ENCODE data around the gene HLA-DQA1. TPM values are rescaled to one million over a fixed set of nuclear protein-coding genes. Genes with fewer than 3 reads are reported as not detected.

The HLA-DQA1 gene
- not detected in 2 replicates for total RNA-seq (2014; rRNA removed; shearing (Covaris generic))
- 0.42 and 0.49 TPM in 2 replicates for polyA plus RNA-seq (2016; fragmentation: Nextera tagmentation; extraction: Ambion mirVana)
- long read RNA-seq = 0 reads

DNA sequence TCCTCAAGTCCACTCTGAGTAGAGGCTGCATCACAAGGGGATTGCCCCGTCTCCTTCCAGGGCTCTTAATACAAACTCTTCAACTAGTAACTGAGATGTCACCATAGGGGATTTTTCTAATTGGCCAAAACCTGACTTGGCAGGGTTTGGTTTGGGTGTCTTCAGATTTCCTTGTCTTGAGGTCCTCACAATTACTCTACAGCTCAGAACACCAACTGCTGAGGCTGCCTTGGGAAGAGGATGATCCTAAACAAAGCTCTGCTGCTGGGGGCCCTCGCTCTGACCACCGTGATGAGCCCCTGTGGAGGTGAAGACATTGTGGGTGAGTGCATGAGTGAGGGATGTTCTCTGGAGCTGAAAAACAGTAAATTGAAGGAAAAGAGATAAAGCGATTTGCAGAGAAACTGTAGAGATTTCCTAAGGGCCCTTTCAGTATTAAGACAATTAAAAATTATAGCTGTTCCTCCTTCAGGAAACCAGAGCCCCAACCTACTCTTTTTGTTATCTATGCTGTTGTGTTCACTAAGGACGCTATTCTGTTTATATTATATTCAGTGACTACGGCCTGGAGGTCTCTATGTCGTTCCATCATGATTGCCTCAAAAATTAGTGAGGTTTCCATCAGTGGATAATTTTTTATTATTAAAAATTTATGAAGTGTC, at the start of gene HLA-DQA1:
HLA-DQA1 (plus strand) TSS at position 188 of the 662 bp plus-strand sequence; CDS start at position 241, 53 bp downstream.
- no peaks in the 10 kb centered on the region for H3K79me2 ChIP-seq (replicated peaks; ENCODE audit: insufficient read depth)
- TF ChIP-seq NANOG (IDR thresholded peaks at IDR 0.05; ENCODE audit: borderline replicate concordance) = no peak
- TF ChIP-seq, protein P1, sequence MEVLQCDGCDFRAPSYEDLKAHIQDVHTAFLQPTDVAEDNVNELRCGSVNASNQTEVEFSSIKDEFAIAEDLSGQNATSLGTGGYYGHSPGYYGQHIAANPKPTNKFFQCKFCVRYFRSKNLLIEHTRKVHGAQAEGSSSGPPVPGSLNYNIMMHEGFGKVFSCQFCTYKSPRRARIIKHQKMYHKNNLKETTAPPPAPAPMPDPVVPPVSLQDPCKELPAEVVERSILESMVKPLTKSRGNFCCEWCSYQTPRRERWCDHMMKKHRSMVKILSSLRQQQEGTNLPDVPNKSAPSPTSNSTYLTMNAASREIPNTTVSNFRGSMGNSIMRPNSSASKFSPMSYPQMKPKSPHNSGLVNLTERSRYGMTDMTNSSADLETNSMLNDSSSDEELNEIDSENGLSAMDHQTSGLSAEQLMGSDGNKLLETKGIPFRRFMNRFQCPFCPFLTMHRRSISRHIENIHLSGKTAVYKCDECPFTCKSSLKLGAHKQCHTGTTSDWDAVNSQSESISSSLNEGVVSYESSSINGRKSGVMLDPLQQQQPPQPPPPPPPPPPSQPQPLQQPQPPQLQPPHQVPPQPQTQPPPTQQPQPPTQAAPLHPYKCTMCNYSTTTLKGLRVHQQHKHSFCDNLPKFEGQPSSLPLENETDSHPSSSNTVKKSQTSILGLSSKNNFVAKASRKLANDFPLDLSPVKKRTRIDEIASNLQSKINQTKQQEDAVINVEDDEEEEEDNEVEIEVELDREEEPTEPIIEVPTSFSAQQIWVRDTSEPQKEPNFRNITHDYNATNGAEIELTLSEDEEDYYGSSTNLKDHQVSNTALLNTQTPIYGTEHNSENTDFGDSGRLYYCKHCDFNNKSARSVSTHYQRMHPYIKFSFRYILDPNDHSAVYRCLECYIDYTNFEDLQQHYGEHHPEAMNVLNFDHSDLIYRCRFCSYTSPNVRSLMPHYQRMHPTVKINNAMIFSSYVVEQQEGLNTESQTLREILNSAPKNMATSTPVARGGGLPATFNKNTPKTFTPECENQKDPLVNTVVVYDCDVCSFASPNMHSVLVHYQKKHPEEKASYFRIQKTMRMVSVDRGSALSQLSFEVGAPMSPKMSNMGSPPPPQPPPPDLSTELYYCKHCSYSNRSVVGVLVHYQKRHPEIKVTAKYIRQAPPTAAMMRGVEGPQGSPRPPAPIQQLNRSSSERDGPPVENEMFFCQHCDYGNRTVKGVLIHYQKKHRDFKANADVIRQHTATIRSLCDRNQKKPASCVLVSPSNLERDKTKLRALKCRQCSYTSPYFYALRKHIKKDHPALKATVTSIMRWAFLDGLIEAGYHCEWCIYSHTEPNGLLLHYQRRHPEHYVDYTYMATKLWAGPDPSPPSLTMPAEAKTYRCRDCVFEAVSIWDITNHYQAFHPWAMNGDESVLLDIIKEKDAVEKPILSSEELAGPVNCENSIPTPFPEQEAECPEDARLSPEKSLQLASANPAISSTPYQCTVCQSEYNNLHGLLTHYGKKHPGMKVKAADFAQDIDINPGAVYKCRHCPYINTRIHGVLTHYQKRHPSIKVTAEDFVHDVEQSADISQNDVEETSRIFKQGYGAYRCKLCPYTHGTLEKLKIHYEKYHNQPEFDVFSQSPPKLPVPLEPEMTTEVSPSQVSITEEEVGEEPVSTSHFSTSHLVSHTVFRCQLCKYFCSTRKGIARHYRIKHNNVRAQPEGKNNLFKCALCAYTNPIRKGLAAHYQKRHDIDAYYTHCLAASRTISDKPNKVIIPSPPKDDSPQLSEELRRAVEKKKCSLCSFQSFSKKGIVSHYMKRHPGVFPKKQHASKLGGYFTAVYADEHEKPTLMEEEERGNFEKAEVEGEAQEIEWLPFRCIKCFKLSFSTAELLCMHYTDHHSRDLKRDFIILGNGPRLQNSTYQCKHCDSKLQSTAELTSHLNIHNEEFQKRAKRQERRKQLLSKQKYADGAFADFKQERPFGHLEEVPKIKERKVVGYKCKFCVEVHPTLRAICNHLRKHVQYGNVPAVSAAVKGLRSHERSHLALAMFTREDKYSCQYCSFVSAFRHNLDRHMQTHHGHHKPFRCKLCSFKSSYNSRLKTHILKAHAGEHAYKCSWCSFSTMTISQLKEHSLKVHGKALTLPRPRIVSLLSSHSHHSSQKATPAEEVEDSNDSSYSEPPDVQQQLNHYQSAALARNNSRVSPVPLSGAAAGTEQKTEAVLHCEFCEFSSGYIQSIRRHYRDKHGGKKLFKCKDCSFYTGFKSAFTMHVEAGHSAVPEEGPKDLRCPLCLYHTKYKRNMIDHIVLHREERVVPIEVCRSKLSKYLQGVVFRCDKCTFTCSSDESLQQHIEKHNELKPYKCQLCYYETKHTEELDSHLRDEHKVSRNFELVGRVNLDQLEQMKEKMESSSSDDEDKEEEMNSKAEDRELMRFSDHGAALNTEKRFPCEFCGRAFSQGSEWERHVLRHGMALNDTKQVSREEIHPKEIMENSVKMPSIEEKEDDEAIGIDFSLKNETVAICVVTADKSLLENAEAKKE (CRISPR knock-in tag; IDR thresholded peaks at IDR 0.05) = no peak
- no peak for TF ChIP-seq ZNF331 (CRISPR knock-in tag; IDR thresholded peaks at IDR 0.05; ENCODE audit: low read depth)
- TF ChIP-seq, protein P2, sequence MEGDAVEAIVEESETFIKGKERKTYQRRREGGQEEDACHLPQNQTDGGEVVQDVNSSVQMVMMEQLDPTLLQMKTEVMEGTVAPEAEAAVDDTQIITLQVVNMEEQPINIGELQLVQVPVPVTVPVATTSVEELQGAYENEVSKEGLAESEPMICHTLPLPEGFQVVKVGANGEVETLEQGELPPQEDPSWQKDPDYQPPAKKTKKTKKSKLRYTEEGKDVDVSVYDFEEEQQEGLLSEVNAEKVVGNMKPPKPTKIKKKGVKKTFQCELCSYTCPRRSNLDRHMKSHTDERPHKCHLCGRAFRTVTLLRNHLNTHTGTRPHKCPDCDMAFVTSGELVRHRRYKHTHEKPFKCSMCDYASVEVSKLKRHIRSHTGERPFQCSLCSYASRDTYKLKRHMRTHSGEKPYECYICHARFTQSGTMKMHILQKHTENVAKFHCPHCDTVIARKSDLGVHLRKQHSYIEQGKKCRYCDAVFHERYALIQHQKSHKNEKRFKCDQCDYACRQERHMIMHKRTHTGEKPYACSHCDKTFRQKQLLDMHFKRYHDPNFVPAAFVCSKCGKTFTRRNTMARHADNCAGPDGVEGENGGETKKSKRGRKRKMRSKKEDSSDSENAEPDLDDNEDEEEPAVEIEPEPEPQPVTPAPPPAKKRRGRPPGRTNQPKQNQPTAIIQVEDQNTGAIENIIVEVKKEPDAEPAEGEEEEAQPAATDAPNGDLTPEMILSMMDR (conservative IDR thresholded peaks at IDR 0.05; ENCODE audit: low read depth in 2 of 2) = no peak
- no peak for TF ChIP-seq ZNF114 (CRISPR knock-in tag; IDR thresholded peaks at IDR 0.05)
- TF ChIP-seq CREB1 (CRISPR knock-in tag; IDR thresholded peaks at IDR 0.05; ENCODE audit: low read depth) = no peak
- TF ChIP-seq EZH2 (IDR thresholded peaks at IDR 0.05; ENCODE audit: low read depth, unreplicated experiment) = no peak
- no peak for TF ChIP-seq STAT1 (IDR thresholded peaks at IDR 0.05; ENCODE audit: unreplicated experiment)
- DNase-seq (ENCODE audit: low spot score) = no peak
- H3K27ac Mint-ChIP-seq = no peak within 1 kb of the TSS
- H3K36me3 Mint-ChIP-seq (ENCODE audit: low read depth) = no peaks in the 10 kb centered on the region
- no peaks in the 10 kb centered on the region for H3K9me3 Mint-ChIP-seq
- no peak within 1 kb of the TSS for H3K4me3 Mint-ChIP-seq
- no peak; the same call in 2 of the 3 replicates for ATAC-seq
- H3F3A ChIP-seq (replicated peaks; ENCODE audit: low read depth) = no peaks in the 10 kb centered on the region
- H3K4me2 ChIP-seq = no peak within 1 kb of the TSS
- H4K20me1 ChIP-seq (replicated peaks; ENCODE audit: insufficient read depth) = no peaks in the 10 kb centered on the region
- H3K4me1 Mint-ChIP-seq = peaks cover 13% of the 10 kb centered on the region
- peaks cover 7% of the 10 kb centered on the region; the same call in 1 of the 2 replicates for H3K4me1 ChIP-seq (ENCODE audit: insufficient read depth)
- no peaks in the 10 kb centered on the region for H3K9me2 ChIP-seq (ENCODE audit: insufficient read depth)
- peaks cover 2% of the 10 kb centered on the region for H3K27me3 Mint-ChIP-seq (ENCODE audit: insufficient read depth, low read depth, poor library complexity)
- H3K36me3 ChIP-seq (ENCODE audit: insufficient read depth) = no peaks in the 10 kb centered on the region
- H3K27ac ChIP-seq (ENCODE audit: low read depth) = no peak within 1 kb of the TSS
- H2AFZ ChIP-seq = no peak within 1 kb of the TSS
- no peaks in the 10 kb centered on the region for H3K27me3 ChIP-seq (ENCODE audit: insufficient read depth)
- no peak within 1 kb of the TSS for H3K4me3 ChIP-seq

All from GM23338 (cell line).